Esophagus squamous epithelium (tissue), 5 donors: ENCODE results near the gene HSPA12A. TPM values are rescaled to one million over a fixed set of nuclear protein-coding genes. Genes with fewer than 3 reads are reported as not detected.

ENCODE experiments used
- DNase-seq: peaks from one replicate; lab custom pipeline; 2025; lab: John Stamatoyannopoulos, UW
- H3K27ac ChIP-seq, 4 donors: fragments of 200-600 bp; sonication (generic); one replicate each; pipeline ENCODE4 v1.5.1; 2016 to 2019; ENCODE audit warnings: mild to moderate bottlenecking in 1 of 4
- H3K27me3 ChIP-seq, 4 donors: fragments of 200-600 bp; sonication (generic); 1 replicate in 3 of 4; 2 replicates in 1 of 4; pipeline versions ENCODE4 v1.5.1 to v1.6.0; 2017 to 2021; ENCODE audit warnings: antibody characterized with exemption in 1 of 4
- H3K36me3 ChIP-seq, 3 donors: fragments of 200-600 bp; sonication (generic); one replicate each; pipeline ENCODE4 v1.5.1; 2016 to 2019
- H3K4me1 ChIP-seq, 3 donors: fragments of 200-600 bp; sonication (generic); one replicate each; pipeline ENCODE4 v1.5.1; 2017 to 2019
- H3K4me3 ChIP-seq, 4 donors: fragments of 200-600 bp; sonication (generic); 1 replicate in 3 of 4; 2 replicates in 1 of 4; pipeline ENCODE4 v1.5.1; 2016 to 2019; ENCODE audit warnings: mild to moderate bottlenecking in 2 of 4, moderate library complexity in 1 of 4
- H3K9me3 ChIP-seq, 3 donors: fragments of 200-600 bp; sonication (generic); one replicate each; pipeline ENCODE4 v1.5.1; 2016 to 2019
- CTCF ChIP-seq, 6 experiments: fragments of 450-650 bp in 4 of 6; fragments of 200-600 bp in 2 of 6; sonication (generic) in 2 of 6; IDR thresholded peaks; one replicate each; pipeline ENCODE4 v1.5.1; 2016 to 2019; ENCODE audit warnings: antibody characterized with exemption in 6 of 6, mild to moderate bottlenecking in 4 of 6, moderate library complexity in 4 of 6
- POLR2A ChIP-seq, 4 donors: fragments of 450-650 bp; IDR thresholded peaks; one replicate each; pipeline ENCODE4 v1.6.1; 2017; ENCODE audit warnings: antibody characterized with exemption in 4 of 4, mild to moderate bottlenecking in 4 of 4, moderate library complexity in 3 of 4
- WGBS, 2 donors: methylation state at CpG; one replicate each; pipeline ENCODE4 v1.1.5; 2018; 5-methylcytosine and 5-hydroxymethylcytosine counted together
- intact Hi-C: fragments of 100-400 bp; cut with DNase I; formaldehyde crosslinking; loops from one replicate; pipeline ENCODE4 v1.15.0; 2022
- total RNA-seq, 4 donors: library from RNA; depleted of rRNA; stranded (reverse); fragments of >200 nt; gene quantifications; one replicate each; pipeline ENCODE4 v1.1.0, GENCODE V29; 2016
- donor health status: DM: yes; HTN: yes; CAD: no.

The HSPA12A gene
- total RNA-seq, 4 donors from 2014 or later: 1.9 to 5.9 (median 2.3) TPM

DNA sequence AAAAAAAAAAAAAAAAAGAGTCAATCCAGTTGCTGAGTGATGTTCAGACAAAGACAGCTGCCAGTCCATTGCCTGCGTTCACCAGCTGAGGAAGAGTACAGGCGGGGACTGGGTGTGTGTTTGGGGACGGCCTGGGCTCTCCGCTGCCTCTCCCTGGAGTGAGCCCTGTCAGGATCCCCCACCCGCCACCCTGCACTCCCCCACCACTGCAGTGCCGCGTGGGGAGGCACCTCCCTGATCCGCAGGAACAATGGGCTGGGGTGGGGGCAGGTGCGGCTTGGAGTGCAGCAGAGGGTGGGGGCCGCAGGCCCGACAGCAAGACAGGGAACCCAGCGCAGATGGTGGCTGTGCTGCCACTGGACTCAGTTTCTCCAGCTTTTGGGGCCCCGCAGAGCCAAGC, 1.4 kb downstream of the HSPA12A start:
- WGBS, 2 donors: 48 to 66% methylated on average over 3 to 4 of the region's 13 CpGs
- Histone ChIP-seq H3K9me3 (no peaks in the 10 kb centered on the region), H3K27ac (peak overlapping the region in 3 of 4 donors; percentile 45 to 95 (median 94)), H3K4me3 (peak overlapping the region; percentile 56 to 97 (median 82)), H3K27me3 (peaks cover 0 to 62% (median 0%) of the 10 kb centered on the region in 4 donors), H3K4me1 (peaks cover 14 to 24% (median 15%) of the 10 kb centered on the region in 3 donors), H3K36me3 (no peaks in the 10 kb centered on the region)
- no peak for DNase-seq
- TF ChIP-seq POLR2A (IDR thresholded peaks at IDR 0.05) (no peak), CTCF (IDR thresholded peaks at IDR 0.05) (no peak)
- intact Hi-C loops: no loop called here

- Histone ChIP-seq H3K27ac (no peak overlapping the region), H3K4me3 (no peak overlapping the region), H3K9me3 (no peaks in the 10 kb centered on the region), H3K4me1 (peaks cover 11 to 21% (median 15%) of the 10 kb centered on the region in 3 donors), H3K27me3 (peaks cover 0 to 42% (median 0%) of the 10 kb centered on the region in 4 donors), H3K36me3 (no peaks in the 10 kb centered on the region)
- no peak for TF ChIP-seq CTCF (IDR thresholded peaks at IDR 0.05)
- no peak for TF ChIP-seq POLR2A (IDR thresholded peaks at IDR 0.05)
- intact Hi-C loops: no loop called here
- no peak for DNase-seq
- 85 to 95% methylated on average over 5 of the region's 5 CpGs for WGBS, 2 donors
These were observed 4.0 kb downstream of the HSPA12A start for GRCh38 chr10:116738339-116738738.

GRCh38 chr10:116737627-116738327, 4.6 kb downstream of the HSPA12A start:
- H3K4me1 ChIP-seq: peaks cover 9 to 16% (median 10%) of the 10 kb centered on the region in 3 donors
- no peak for DNase-seq
- intact Hi-C loops: no loop called here

GRCh38 chr10:116733566-116733965, 8.8 kb downstream of the HSPA12A start:
- Histone ChIP-seq H3K36me3 (no peaks in the 10 kb centered on the region), H3K27ac (no peak overlapping the region), H3K9me3 (no peaks in the 10 kb centered on the region), H3K27me3 (no peaks in the 10 kb centered on the region), H3K4me1 (no peaks in the 10 kb centered on the region), H3K4me3 (no peak overlapping the region)
- DNase-seq: no peak
- no peak for TF ChIP-seq POLR2A (IDR thresholded peaks at IDR 0.05)
- no peak for TF ChIP-seq CTCF (IDR thresholded peaks at IDR 0.05)
- 69 to 74% methylated on average over 4 of the region's 4 CpGs for WGBS, 2 donors
- intact Hi-C loops: no loop called here

More at GRCh38 chr10:116737627-116738327, 4.6 kb downstream of the HSPA12A start:
- H3K9me3 ChIP-seq: no peaks in the 10 kb centered on the region
- no peak overlapping the region for H3K4me3 ChIP-seq
- H3K27me3 ChIP-seq: peaks cover 0 to 37% (median 0%) of the 10 kb centered on the region in 4 donors
- H3K27ac ChIP-seq: no peak overlapping the region
- WGBS, 2 donors: 81 to 87% methylated on average over 7 to 16 of the region's 16 CpGs
- no peaks in the 10 kb centered on the region for H3K36me3 ChIP-seq
- TF ChIP-seq CTCF (IDR thresholded peaks at IDR 0.05) (no peak), POLR2A (IDR thresholded peaks at IDR 0.05) (no peak)

DNA sequence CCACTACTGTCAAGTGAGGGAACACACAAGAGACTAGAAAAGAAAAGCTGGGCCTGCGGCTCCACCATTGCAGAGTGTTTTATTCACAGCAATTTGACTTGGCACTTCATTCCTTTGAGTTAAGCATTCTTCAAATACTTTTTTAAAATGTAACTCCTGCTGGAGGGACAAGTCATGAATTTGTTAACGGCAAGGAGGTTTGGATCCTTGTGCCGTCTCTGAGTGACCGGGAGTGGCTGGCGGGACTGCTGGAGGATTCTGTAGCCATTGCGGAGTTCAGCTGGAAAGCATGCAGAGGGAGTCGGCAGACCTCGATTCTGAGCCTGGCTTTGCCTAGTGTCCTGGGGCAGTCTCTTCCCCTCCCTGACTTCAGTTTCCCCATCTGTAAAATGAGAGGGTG, 9.8 kb downstream of the HSPA12A start:
- H3K9me3 ChIP-seq: no peaks in the 10 kb centered on the region
- H3K4me3 ChIP-seq: no peak overlapping the region
- 47 to 64% methylated on average over 3 to 6 of the region's 8 CpGs for WGBS, 2 donors
- H3K4me1 ChIP-seq: no peaks in the 10 kb centered on the region
- H3K36me3 ChIP-seq: no peaks in the 10 kb centered on the region
- H3K27ac ChIP-seq: no peak overlapping the region
- intact Hi-C loops: no loop called here
- TF ChIP-seq CTCF (IDR thresholded peaks at IDR 0.05) (no peak), POLR2A (IDR thresholded peaks at IDR 0.05) (no peak)
- no peaks in the 10 kb centered on the region for H3K27me3 ChIP-seq
- DNase-seq: no peak
